HFF-Myc (cell line): ENCODE measurements around the gene CPA4.

Experiments
- DNase-seq: peaks from one replicate; pipeline ENCODE4 v3.0.0-alpha.2; 2011; ENCODE audit warnings: low read depth; ENCODE audit errors: extremely low read depth
- H3K4me3 ChIP-seq: replicated peaks from 2 replicates; pipeline ENCODE4 v1.5.1; 2011; ENCODE audit warnings: low read depth, mild to moderate bottlenecking, control low read depth, low read length
- CTCF ChIP-seq: IDR thresholded peaks from 2 replicates; pipeline ENCODE4 v1.5.1; 2012; ENCODE audit warnings: mild to moderate bottlenecking, low read depth, low read length, control low read depth; ENCODE audit errors: missing control alignments

CPA4 gene

DNA sequence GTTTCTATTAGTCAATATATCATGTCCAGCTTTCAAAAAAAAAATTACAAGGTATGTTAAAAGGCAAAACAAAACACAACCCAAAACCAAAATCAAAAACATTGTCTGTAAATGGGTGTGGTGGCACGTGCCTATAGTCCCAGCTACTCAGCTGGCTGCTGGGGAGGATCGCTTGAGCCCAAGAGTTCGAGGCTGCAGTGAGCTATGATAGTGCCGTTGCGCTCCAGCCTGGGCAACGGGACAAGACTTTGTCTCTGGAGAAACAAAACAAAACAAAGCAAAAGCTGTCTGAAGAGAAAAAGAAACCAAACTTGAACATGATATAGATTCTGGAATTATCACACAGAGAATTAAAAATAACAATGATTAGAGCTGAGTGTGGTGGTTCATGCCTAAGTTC lies 41.3 kb downstream of the CPA4 start:
- TF ChIP-seq CTCF: no peak
- H3K4me3 ChIP-seq: no peak overlapping the region
- no peak for DNase-seq

- no peak overlapping the region for H3K4me3 ChIP-seq
- TF ChIP-seq CTCF: no peak
- no peak for DNase-seq
Observed at GRCh38 chr7:130337410-130337971, 44.5 kb downstream of the CPA4 start.

GRCh38 chr7:130338233-130338632 lies 45.3 kb downstream of the CPA4 start:
- no peak for DNase-seq
- H3K4me3 ChIP-seq: no peak overlapping the region
- TF ChIP-seq CTCF: no peak

DNA sequence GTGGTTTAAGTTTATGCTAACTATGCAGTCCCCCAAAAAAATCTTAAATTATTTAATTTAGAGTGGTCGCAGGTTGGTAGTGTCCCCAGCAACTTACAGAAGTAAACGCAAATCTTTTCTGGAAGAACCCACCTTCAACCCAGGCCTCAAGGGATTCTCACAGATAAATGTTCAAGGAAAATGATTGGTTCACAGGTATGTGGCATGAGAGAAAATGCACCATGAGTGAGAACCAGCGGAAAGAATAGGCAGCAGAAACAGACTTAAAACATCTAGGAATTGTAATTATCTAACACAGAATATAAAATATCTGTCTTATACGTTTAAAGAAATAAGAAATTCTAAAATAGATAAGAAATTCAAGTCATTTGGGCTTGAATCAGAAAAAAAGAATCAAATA lies 48.9 kb downstream of the CPA4 start:
- no peak overlapping the region for H3K4me3 ChIP-seq
- DNase-seq: no peak
- no peak for TF ChIP-seq CTCF

DNA sequence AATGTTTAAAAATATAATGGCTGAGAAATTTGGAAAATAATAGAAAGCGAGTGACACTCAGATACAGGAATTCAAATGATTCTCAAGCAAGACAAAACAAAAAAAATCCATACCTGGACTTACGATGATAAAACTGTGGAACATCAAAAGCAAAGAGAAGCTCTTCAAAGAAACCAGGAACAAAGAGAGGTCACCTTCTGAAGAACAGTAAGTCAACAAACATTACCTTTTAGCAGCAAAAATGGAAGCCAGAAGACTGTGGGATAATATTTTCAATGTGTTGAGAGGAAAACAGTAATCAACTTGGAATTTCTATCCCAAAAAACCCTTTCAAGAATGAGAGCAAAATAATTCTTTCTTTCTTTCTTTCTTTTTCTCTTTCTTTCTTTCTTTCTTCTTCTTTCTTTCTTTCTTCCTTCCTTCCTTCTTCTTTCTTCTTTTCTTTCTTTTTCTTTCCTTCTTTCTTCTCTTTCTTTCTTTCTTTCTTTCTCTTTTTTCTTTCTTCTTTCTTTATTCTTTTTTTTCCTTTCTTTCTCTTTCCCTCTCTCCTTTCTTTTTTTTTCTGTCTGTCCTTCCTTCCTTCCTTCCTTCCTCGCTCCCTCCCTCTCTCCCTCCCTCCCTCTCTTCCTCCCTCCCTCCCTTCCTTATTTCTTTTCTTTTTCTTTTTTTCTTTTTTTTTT lies 49.9 kb downstream of the CPA4 start:
- H3K4me3 ChIP-seq: no peak overlapping the region
- no peak for DNase-seq
- TF ChIP-seq CTCF: no peak

GRCh38 chr7:130344271-130344866 lies 51.4 kb downstream of the CPA4 start, which contains the start of gene CPA5:
Gene CPA5 (plus strand): TSS chr7:130344816. CDS start chr7:130346486, 1,670 bp downstream.
- no peak within 1 kb of the TSS for H3K4me3 ChIP-seq
- DNase-seq: no peak
- no peak for TF ChIP-seq CTCF
